Activated CD8-positive, alpha-beta T cell treated with anti-CD3 and anti-CD28 coated beads, Interleukin-2, amount 10 ng/mL, durations not matched to agents 7 days and 5 days (primary cell): ENCODE data around the gene PLK1. TPM values are rescaled to one million over a fixed set of nuclear protein-coding genes. Genes with fewer than 3 reads are reported as not detected.
"Not testable (repeated sequence)": the region's sequence is repeated elsewhere in the genome, so short reads cannot be mapped to it uniquely, and the experiment has no call there.

Experiments
- ATAC-seq: fragments of 150-1000 bp; cut with Tn5 transposase; one replicate; pipeline ENCODE4 v1.10.0; 2021; ENCODE audit warnings: moderate library complexity
- CTCF ChIA-PET: fragments of 350-600 bp; sonication (Branson Sonifier 250); formaldehyde crosslinking; loops from one replicate; lab custom pipeline; 2021; ENCODE audit warnings: antibody characterized with exemption; lab: Charles Lee
- POLR2A ChIA-PET: fragments of 350-600 bp; sonication (Branson Sonifier 250); formaldehyde crosslinking; loops from one replicate; lab custom pipeline; 2021; ENCODE audit warnings: antibody characterized with exemption; lab: Charles Lee
- DNase-seq: peaks from one replicate; pipeline ENCODE4 v3.0.0-alpha.2; 2020
- H3K27ac Mint-ChIP-seq: one replicate; pipeline ENCODE4 v1.8.0; 2021; ENCODE audit warnings: mild to moderate bottlenecking, mixed read lengths
- H3K27me3 Mint-ChIP-seq: one replicate; pipeline ENCODE4 v1.8.0; 2021; ENCODE audit warnings: low read depth, mixed read lengths
- H3K36me3 Mint-ChIP-seq: one replicate; pipeline ENCODE4 v1.8.0; 2021; ENCODE audit warnings: low read depth, mixed read lengths
- H3K4me1 Mint-ChIP-seq: one replicate; pipeline ENCODE4 v1.8.0; 2021; ENCODE audit warnings: low read depth, mixed read lengths
- H3K4me3 Mint-ChIP-seq: one replicate; pipeline ENCODE4 v1.8.0; 2021; ENCODE audit warnings: mild to moderate bottlenecking, mixed read lengths
- H3K9me3 Mint-ChIP-seq: one replicate; pipeline ENCODE4 v1.8.0; 2022; ENCODE audit warnings: mixed read lengths; ENCODE audit not compliant: insufficient read depth
- total RNA-seq, 2 experiments: library from RNA; stranded (reverse); gene quantifications; one replicate each; pipeline ENCODE4 v1.2.3, GENCODE V29; 2021

The PLK1 gene
- total RNA-seq = 100 to 1,000 TPM; 138 to 139 TPM

DNA sequence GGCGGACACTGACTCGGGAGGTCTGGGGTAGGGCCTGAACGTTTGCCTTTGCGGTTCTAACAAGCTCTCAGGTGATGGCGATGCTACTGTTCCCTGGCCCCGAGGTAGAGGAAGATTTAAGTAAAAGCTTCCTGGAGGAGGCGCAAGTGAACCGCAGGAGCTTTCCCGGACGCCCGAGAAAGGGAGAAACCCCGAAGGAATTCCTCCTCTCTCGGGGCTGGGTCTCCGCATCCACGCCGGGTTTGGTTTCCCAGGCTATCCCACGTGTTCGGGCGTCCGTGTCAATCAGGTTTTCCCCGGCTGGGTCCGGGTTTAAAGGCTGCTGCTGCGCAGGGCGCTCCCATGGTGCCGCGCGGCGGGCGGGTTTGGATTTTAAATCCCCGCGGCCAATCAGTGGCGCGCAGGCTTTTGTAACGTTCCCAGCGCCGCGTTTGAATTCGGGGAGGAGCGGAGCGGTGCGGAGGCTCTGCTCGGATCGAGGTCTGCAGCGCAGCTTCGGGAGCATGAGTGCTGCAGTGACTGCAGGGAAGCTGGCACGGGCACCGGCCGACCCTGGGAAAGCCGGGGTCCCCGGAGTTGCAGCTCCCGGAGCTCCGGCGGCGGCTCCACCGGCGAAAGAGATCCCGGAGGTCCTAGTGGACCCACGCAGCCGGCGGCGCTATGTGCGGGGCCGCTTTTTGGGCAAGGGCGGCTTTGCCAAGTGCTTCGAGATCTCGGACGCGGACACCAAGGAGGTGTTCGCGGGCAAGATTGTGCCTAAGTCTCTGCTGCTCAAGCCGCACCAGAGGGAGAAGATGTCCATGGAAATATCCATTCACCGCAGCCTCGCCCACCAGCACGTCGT, at the start of gene PLK1:
Gene PLK1, plus strand, starts transcription at position 460 of the 844 bp plus-strand sequence. Its CDS starts 44 bp downstream, at position 504.
- H3K4me3 Mint-ChIP-seq = peak within 1 kb of the TSS; percentile 96
- H3K4me1 Mint-ChIP-seq = peaks cover 38% of the 10 kb centered on the region
- CTCF ChIA-PET = interaction anchor here (1.1 to 1.6 kb wide), 3 partner anchors 13 to 826 kb away, joined by 3 to 4 read pairs (median 4); no protein-coding TSS in a partner anchor

DNA sequence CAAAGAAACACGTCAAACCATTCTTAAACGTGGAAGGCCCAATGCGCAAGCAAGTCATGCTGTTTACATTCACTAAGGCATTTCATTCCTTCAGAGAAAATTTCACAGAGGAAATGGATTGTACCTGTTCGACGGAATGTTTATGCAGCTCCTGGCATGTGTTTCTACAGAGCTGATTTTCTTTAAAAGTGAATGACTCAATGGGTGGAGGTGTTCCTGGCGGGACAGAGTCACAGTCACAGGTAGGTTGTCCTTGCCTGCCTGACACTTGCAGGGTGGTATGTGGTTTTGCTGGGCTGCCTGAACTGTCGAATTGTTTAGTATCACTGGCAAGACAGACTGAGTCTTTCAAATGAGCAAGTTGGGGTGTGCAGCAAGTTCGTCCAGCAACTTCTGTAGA, 49.2 kb upstream of the PLK1 start:
- CTCF ChIA-PET = no interaction called here
- Mint-ChIP-seq H3K27me3 (no peaks in the 10 kb centered on the region), H3K9me3 (no peaks in the 10 kb centered on the region), H3K27ac (no peak overlapping the region), H3K4me1 (peaks cover 13% of the 10 kb centered on the region), H3K4me3 (no peak overlapping the region), H3K36me3 (peaks cover 39% of the 10 kb centered on the region)
- no peak for DNase-seq
- POLR2A ChIA-PET = no interaction called here
- no peak for ATAC-seq

More for the DNA sequence above, at the start of gene PLK1:
- Mint-ChIP-seq H3K27ac (peak within 1 kb of the TSS; percentile 85), H3K9me3 (no peaks in the 10 kb centered on the region), H3K27me3 (no peaks in the 10 kb centered on the region), H3K36me3 (peaks cover 57% of the 10 kb centered on the region)
- DNase-seq = peak; percentile 93
- POLR2A ChIA-PET = interaction anchor here (0.6 to 2.6 kb wide), 7 partner anchors 9 to 1831 kb away, joined by 3 to 11 read pairs (median 4); no protein-coding TSS in a partner anchor
- peak; percentile 99 for ATAC-seq

DNA sequence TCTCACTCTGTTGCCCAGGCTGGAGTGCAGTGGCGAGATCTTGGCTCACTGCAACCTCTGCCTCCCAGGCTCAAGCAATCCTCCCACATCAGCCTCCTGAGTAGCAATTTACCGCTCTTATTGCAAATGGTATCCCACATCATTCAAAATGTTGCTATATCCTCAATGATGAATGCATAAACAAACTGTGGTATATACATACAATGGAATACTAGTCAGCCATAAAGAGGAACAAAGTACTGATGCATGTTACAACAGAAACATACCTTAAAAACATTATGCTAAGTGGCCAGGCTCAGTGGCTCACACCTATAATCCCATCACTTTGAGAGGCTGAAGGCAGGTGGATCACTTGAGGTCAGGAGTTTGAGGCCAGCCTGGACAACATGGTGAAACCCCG, 46.8 kb upstream of the PLK1 start:
- CTCF ChIA-PET, H3K4me3 Mint-ChIP-seq, H3K9me3 Mint-ChIP-seq, H3K27ac Mint-ChIP-seq, H3K27me3 Mint-ChIP-seq, ATAC-seq, DNase-seq: not testable (repeated sequence)
- POLR2A ChIA-PET = interaction anchor here (0.6 kb wide), 1 partner anchor 73 kb away, joined by 4 read pairs; no protein-coding TSS in a partner anchor
- peaks cover 45% of the 10 kb centered on the region for H3K36me3 Mint-ChIP-seq
- peaks cover 17% of the 10 kb centered on the region for H3K4me1 Mint-ChIP-seq

DNA sequence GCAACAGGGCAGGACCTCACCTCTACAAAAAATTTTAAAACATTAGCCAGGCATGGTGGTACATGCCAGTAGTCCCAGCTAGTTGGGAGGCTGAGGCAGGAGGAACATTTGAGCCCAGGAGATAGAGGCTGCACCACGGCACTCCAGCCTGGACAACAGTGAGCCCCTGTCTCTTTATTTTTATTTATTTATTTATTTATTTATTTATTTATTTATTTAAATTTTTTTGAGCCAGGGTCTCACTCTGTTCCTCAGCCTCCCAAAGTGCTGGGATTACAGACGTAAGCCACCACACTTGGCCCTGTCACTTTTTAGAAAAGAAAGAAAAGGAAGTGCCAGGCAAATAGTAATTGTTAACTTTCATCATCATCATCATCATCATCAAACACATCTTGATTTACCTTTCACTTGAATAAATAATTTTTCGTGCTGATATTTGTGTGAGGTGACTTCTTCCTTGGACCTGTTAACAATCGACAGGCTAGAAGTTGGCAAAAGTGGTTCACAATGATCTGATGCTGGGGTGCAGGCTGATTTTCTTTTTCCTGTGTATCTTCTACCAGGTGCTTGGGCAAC, 44.1 kb upstream of the PLK1 start:
- Mint-ChIP-seq H3K27me3 (no peaks in the 10 kb centered on the region), H3K4me1 (peaks cover 17% of the 10 kb centered on the region), H3K4me3 (no peak overlapping the region), H3K9me3 (no peaks in the 10 kb centered on the region), H3K36me3 (peaks cover 42% of the 10 kb centered on the region), H3K27ac (no peak overlapping the region)
- ChIA-PET POLR2A (interaction anchor here (0.7 kb wide), 1 partner anchor 13 kb away, joined by 3 read pairs; no protein-coding TSS in a partner anchor), CTCF (no interaction called here)
- ATAC-seq = no peak
- DNase-seq = no peak

DNA sequence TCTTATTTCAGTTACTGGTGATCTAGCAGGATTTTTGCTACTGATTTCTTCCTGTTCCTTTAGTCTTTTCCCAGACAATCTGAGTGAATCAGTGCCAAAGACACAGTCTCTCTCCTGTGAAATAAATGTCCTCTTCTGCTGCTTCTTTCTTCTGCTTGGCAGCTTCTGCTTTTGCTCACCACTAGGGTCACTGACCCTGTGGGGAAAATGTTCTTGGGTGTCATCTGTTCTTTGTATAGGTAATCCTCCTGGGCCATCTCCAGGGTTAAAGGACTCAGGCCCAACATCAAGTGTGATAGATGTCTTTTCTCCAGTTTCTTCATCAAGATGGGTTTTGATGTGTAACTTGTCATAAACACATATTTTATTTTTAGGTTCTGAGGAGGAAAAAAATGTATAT, 42.7 kb upstream of the PLK1 start:
- H3K4me3 Mint-ChIP-seq = no peak overlapping the region
- POLR2A ChIA-PET = no interaction called here
- ATAC-seq (no peak), DNase-seq (no peak)
- peaks cover 27% of the 10 kb centered on the region for H3K4me1 Mint-ChIP-seq
- no peaks in the 10 kb centered on the region for H3K9me3 Mint-ChIP-seq
- peaks cover 40% of the 10 kb centered on the region for H3K36me3 Mint-ChIP-seq
- no peaks in the 10 kb centered on the region for H3K27me3 Mint-ChIP-seq
- CTCF ChIA-PET = no interaction called here
- H3K27ac Mint-ChIP-seq = no peak overlapping the region

DNA sequence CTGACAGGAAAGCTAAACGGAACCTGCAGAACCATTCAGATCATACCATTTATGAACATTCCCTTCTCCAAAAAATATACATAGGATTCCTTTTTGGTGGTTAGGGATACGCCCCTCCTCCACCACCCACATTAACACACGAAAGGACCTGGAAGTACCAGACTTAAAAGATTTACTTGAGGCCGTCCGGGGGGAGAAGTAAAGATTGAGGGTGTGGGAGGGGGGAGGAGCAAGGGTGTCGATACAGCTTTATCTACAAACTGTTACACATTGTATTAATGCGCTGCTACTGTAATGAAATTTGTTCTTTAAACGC, 38.1 kb upstream of the PLK1 start:
- Mint-ChIP-seq H3K27me3 (no peaks in the 10 kb centered on the region), H3K9me3 (no peaks in the 10 kb centered on the region), H3K36me3 (peaks cover 36% of the 10 kb centered on the region), H3K4me1 (peaks cover 30% of the 10 kb centered on the region), H3K27ac (peak overlapping the region; percentile 98), H3K4me3 (peak overlapping the region; percentile 99)
- DNase-seq = peak; percentile 30
- ATAC-seq = no peak
- ChIA-PET CTCF (interaction anchor here (1.2 to 3.0 kb wide), 2 partner anchors 39 to 44 kb away, joined by 4 to 10 read pairs; no protein-coding TSS in a partner anchor), POLR2A (interaction anchor here (0.7 to 2.0 kb wide), 3 partner anchors 44 to 134 kb away, joined by 3 to 4 read pairs (median 3); no protein-coding TSS in a partner anchor)

DNA sequence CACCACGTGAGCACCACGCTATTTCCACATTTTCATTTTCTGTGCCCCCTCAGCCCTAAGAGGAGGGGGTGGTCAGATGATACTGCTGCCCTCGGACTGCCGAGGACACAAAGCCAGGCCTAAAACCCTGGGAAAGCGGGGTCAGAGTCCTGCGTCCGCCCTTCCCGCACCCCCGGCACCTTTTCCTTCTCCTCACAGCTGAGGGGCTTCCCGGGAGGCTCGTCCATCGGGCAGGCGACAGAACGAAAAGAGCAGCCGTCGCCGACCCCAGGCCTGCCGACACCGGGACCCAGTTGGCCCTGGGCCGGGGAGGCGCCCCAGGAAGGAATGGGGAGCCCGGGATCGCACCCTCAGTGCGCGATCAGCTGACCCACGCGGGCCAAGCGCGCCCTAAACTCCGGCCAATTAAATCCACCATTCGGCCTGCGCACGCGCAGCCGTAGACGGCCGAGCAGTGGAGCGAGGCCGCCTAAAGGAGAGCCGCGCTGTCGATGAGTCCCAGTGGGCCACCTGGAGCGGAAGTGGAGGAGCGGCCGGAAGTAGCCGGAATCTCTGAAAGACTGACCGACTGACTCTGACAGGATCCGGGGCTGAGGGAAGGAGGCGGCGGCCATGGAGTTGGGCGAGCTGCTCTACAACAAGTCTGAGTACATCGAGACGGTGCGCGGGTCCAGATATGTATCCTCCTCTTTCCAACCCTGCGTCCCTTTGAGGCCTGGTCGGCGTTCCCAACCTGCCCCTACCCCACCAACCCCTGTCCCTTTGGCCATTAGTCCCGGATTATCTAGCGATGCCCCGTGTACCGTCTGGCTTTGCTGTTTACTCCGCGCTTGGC, 37.5 kb upstream of the PLK1 start, which contains the start of the genes DCTN5 and PALB2:
Gene DCTN5, plus strand, starts transcription at position 536 of the 835 bp plus-strand sequence. Its CDS starts 77 bp downstream, at position 613.
Gene PALB2, minus strand, starts transcription at position 380 of the 835 bp plus-strand sequence. Its CDS starts 153 bp downstream, at position 227.
- H3K36me3 Mint-ChIP-seq = peaks cover 37% of the 10 kb centered on the region
- no peaks in the 10 kb centered on the region for H3K9me3 Mint-ChIP-seq
- peak; percentile 97 for ATAC-seq
- H3K4me3 Mint-ChIP-seq = peak within 1 kb of the TSS; percentile 99
- DNase-seq = peak; percentile 92
- CTCF ChIA-PET = interaction anchor here (1.2 to 3.0 kb wide), 3 partner anchors 39 to 44 kb away, joined by 3 to 10 read pairs (median 4); no protein-coding TSS in a partner anchor
- H3K27ac Mint-ChIP-seq = peak within 1 kb of the TSS; percentile 98
- POLR2A ChIA-PET = interaction anchor here (0.6 to 2.0 kb wide), 4 partner anchors 39 to 135 kb away, joined by 3 to 4 read pairs (median 3); no protein-coding TSS in a partner anchor
- H3K4me1 Mint-ChIP-seq = peaks cover 36% of the 10 kb centered on the region
- no peaks in the 10 kb centered on the region for H3K27me3 Mint-ChIP-seq

DNA sequence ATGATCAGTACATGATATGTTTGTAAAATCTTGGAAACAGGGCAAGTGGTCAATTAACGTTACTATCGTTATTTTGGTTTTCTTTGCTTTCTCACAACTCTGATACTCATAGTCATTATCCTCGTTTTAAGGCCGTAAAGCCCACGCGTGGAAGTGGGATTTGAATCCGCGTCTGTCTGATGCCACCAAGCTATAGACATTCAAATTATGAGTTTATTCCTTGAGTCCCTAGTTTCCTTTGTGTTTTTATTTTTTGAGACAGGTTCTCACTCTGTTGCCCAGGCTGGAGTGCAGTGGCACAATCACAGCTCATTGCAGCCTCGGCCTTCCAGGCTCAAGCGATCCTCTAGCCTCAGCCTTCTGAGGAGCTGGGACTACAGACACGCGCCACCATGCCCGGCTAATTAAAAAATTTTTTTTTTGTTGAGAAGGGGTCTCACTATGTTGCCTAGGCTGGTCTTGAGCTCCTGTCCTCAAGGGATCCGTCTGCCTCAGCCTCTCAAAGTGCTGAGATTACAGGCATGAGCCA, 36.4 kb upstream of the PLK1 start:
- peaks cover 42% of the 10 kb centered on the region for H3K4me1 Mint-ChIP-seq
- CTCF ChIA-PET = interaction anchor here (1.2 to 3.0 kb wide), 3 partner anchors 43 to 207 kb away, joined by 3 to 10 read pairs (median 6); no protein-coding TSS in a partner anchor

DNA sequence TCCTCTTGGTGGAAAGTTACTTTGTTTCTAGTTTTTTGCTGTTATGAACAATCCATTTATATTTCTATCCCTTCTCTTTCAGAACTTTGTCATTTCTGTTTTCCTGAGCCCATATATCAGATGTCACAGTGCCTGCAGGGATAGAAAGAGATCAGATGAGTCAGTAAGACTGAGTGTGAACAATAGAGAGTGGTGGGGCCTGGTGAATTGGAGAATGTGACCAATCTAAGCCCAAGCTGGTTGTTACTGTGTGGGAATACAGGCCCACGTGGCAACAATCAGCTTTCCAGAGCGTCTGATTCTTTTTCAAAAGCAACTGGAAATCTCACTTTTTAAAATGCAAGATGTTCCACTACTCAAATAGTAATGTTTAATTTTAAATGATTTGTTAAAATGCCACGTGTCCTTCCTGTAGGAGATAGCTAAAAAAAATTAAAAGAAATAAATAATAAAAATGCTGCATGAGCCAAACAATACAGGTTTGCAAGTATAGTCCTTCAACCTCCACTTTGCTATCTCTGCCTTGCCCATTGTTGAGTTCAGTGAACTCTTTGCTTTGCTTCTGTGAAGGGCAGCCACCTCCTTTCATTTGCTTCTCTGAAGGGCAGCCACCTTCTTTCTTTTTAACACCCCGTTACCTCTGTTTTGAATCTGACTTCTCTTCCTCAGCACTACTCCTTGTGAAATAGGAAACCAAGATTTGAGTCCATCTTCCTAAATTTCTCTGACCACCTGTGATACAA, 27.8 kb upstream of the PLK1 start:
- no peak for DNase-seq
- H3K4me3 Mint-ChIP-seq = no peak overlapping the region
- peaks cover 50% of the 10 kb centered on the region for H3K36me3 Mint-ChIP-seq
- H3K27me3 Mint-ChIP-seq = no peaks in the 10 kb centered on the region
- no peaks in the 10 kb centered on the region for H3K9me3 Mint-ChIP-seq
- ChIA-PET CTCF (no interaction called here), POLR2A (no interaction called here)
- H3K27ac Mint-ChIP-seq = no peak overlapping the region
- H3K4me1 Mint-ChIP-seq = peaks cover 21% of the 10 kb centered on the region
- no peak for ATAC-seq

More for the DNA sequence above, 36.4 kb upstream of the PLK1 start:
- POLR2A ChIA-PET = interaction anchor here (0.5 to 2.0 kb wide), 3 partner anchors 45 to 758 kb away, joined by 3 to 4 read pairs (median 3); no protein-coding TSS in a partner anchor
- ATAC-seq (no peak), DNase-seq (no peak)
- Mint-ChIP-seq H3K9me3 (no peaks in the 10 kb centered on the region), H3K36me3 (peaks cover 44% of the 10 kb centered on the region), H3K27ac (peak overlapping the region; percentile 98), H3K4me3 (peak overlapping the region; percentile 99), H3K27me3 (no peaks in the 10 kb centered on the region)

DNA sequence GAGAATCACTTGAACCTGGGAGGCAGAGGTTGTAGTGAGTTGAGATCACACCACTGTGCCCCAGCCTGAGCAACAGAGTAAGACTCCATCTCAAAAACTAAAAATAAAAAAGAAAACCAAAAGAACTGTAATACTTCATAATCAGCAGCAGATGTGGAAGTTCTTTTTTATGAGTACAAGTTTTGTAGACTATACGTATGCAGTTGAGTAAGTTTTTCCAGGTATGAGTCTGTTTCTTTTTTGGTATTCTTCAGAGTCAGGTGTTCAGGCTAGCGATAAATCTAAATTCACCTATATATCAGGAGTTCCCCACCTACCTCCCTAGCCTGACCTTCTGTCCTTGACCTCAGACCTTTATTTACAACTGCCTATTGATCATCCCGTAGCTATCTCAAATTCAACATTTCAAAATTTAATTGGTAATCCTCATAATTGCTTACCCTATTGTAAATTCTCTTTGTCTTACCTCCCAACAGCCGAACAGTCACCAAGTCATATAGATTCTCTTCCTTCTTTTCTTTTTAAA, 26.7 kb upstream of the PLK1 start:
- no peak overlapping the region for H3K4me3 Mint-ChIP-seq
- no peak overlapping the region for H3K27ac Mint-ChIP-seq
- peaks cover 12% of the 10 kb centered on the region for H3K4me1 Mint-ChIP-seq
- H3K36me3 Mint-ChIP-seq = peaks cover 41% of the 10 kb centered on the region
- POLR2A ChIA-PET = no interaction called here
- H3K9me3 Mint-ChIP-seq = no peaks in the 10 kb centered on the region
- no peak for ATAC-seq
- CTCF ChIA-PET = no interaction called here
- H3K27me3 Mint-ChIP-seq = no peaks in the 10 kb centered on the region
- no peak for DNase-seq
